Dendritic cell treated with granulocyte-macrophage colony-stimulating factor and Interleukin-4, amounts not matched to agents 40 ng/mL and 50 ng/mL, for 4 days (primary cell): ENCODE results near the gene PDZK1.
"Not testable (repeated sequence)": the region's sequence is repeated elsewhere in the genome, so short reads cannot be mapped to it uniquely, and the experiment has no call there.

ENCODE experiments used
- H3K27ac Mint-ChIP-seq: one replicate; pipeline ENCODE4 v1.8.0; 2022; ENCODE audit warnings: mild to moderate bottlenecking, mixed read lengths
- H3K27me3 Mint-ChIP-seq: one replicate; pipeline ENCODE4 v1.8.0; 2022; ENCODE audit warnings: mild to moderate bottlenecking, mixed read lengths
- H3K36me3 Mint-ChIP-seq: one replicate; pipeline ENCODE4 v1.8.0; 2022; ENCODE audit warnings: low read depth, mixed read lengths
- H3K4me1 Mint-ChIP-seq: one replicate; pipeline ENCODE4 v1.8.0; 2022; ENCODE audit warnings: low read depth, mixed read lengths
- H3K4me3 Mint-ChIP-seq: one replicate; pipeline ENCODE4 v1.8.0; 2022; ENCODE audit warnings: mild to moderate bottlenecking, moderate library complexity, mixed read lengths
- H3K9me3 Mint-ChIP-seq: one replicate; pipeline ENCODE4 v1.8.0; 2022; ENCODE audit warnings: mixed read lengths
- intact Hi-C: fragments of 100-400 bp; cut with micrococcal nuclease; formaldehyde crosslinking; loops from one replicate; pipeline ENCODE4 v1.15.0; 2022

PDZK1 gene

DNA sequence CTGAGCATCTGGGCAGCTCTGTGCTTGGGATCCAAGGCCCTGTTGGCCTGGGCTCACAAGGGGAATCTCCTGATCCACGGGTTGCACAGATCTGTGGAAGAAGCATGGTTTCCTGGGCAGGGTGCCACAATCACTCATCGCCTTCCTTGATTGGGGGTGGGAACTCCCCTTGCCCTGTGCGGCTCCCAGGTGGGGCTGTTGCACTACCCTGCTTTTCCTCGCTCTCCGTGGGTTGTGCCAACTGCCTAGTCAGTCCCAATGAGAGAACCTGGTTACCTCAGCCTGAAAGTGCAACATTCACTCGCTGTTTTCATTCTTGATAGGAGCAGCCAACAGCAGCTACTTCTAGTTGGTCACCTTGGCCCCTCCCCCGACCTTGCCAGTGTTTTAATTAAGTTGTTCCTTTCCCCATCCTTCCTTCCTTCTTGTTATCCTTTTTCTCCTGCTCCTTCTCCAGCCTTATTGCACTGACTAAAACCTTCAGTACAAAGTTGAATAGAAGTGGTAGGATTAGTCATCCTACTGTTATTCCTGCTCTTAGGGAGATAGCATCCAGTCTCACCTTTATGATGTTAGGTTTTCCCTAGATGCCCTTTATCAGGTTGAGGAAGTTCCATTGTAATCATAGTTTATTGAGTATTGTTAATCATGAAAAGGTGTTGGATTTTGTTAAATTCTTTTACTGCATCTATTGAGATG, 50.8 kb downstream of the PDZK1 start:
- peaks cover 25% of the 10 kb centered on the region for H3K36me3 Mint-ChIP-seq
- intact Hi-C loops, H3K27ac Mint-ChIP-seq, H3K4me1 Mint-ChIP-seq, H3K27me3 Mint-ChIP-seq, H3K4me3 Mint-ChIP-seq, H3K9me3 Mint-ChIP-seq: not testable (repeated sequence)

DNA sequence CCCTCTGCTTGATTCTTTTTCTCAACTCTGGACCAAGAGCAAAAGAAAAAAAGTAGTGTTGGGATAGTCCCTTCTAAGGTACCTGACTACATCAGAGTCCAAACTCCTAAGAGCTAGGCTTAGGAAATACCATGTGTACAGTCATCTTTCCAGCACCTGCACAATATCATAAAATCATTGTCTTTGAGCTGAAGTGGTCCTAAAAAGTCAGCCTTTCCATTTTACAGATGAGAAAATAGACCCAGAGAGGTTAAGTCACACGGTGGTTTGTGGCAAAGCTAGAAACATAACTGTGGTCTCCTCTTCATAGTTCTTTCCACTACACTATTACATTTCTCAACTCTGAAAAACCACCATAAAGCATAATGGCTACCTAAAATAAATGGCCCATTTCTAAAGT, 63.2 kb downstream of the PDZK1 start:
- H3K36me3 Mint-ChIP-seq, intact Hi-C loops, H3K4me3 Mint-ChIP-seq, H3K27me3 Mint-ChIP-seq, H3K9me3 Mint-ChIP-seq, H3K4me1 Mint-ChIP-seq, H3K27ac Mint-ChIP-seq: not testable (repeated sequence)

DNA sequence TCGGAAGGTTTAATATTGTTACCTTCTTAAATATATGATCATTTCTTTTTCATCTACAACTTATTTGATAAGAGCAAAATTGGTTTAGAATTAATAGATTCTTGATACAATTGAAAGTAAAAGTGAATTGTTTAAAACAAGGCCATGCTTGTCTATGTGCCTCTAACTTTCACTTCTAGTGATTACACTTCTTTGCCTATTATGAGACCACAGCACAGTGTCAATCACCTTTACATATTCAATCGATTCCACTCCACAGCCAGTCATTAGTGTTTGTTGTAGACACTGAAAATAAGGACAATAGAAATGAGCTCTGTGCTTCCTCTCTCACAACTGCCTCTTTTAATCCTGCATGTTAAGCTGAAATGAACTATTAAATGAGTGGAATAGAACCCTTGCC, 65.3 kb downstream of the PDZK1 start:
- H3K4me3 Mint-ChIP-seq, H3K27me3 Mint-ChIP-seq, H3K4me1 Mint-ChIP-seq, H3K36me3 Mint-ChIP-seq, intact Hi-C loops, H3K9me3 Mint-ChIP-seq, H3K27ac Mint-ChIP-seq: not testable (repeated sequence)

DNA sequence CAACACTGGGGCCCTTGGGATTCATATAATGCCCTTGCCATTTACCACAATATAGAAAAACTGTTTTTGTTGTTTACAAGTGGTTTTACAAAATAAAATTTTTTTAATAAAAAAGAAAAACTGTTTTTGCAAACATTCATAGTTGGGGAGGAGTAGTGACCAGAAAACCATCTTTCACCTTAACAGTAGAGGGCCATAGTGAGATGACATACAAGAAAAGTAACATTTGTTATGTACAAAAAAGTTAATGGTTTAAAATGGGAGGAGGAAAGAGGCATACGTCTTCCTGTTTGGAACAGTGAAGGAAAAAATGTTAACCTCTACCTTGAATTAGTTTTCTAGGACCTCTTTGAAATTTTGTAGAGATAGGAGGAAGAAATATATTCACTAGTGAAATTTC, 70.9 kb downstream of the PDZK1 start:
- not testable (repeated sequence) for H3K27ac Mint-ChIP-seq, H3K27me3 Mint-ChIP-seq, H3K4me3 Mint-ChIP-seq

DNA sequence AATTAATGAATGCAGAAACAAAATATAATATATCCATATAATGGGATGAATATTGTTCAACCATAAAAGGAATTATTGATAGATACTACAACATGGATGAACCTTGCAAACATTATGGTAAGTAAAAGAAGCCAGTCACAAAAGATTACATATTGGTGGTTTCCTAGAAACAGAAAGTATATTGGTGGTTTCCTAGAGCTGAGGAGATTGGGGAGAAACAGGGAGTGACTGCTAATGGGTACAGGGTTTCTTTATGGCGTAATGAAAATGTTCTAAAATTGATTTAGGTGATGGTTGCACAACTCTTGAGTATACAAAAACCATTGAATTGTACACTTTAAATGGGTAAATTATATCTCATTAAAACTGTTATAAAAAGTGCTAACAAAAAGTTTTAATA, 85.0 kb downstream of the PDZK1 start:
- intact Hi-C loops: not testable (repeated sequence)

More for the DNA sequence above, 70.9 kb downstream of the PDZK1 start:
- H3K36me3 Mint-ChIP-seq, H3K9me3 Mint-ChIP-seq, intact Hi-C loops, H3K4me1 Mint-ChIP-seq: not testable (repeated sequence)

More for the DNA sequence above, 85.0 kb downstream of the PDZK1 start:
- H3K27ac Mint-ChIP-seq, H3K4me3 Mint-ChIP-seq, H3K27me3 Mint-ChIP-seq, H3K9me3 Mint-ChIP-seq, H3K36me3 Mint-ChIP-seq, H3K4me1 Mint-ChIP-seq: not testable (repeated sequence)
